ENCODE data around the gene USP26. TPM values are rescaled to one million over a fixed set of nuclear protein-coding genes. Genes with fewer than 3 reads are reported as not detected.
"Not testable (repeated sequence)": the region's sequence is repeated elsewhere in the genome, so short reads cannot be mapped to it uniquely, and the experiment has no call there.

The USP26 gene
- total RNA-seq, 1 donor from 2014 or later, result not detected

DNA sequence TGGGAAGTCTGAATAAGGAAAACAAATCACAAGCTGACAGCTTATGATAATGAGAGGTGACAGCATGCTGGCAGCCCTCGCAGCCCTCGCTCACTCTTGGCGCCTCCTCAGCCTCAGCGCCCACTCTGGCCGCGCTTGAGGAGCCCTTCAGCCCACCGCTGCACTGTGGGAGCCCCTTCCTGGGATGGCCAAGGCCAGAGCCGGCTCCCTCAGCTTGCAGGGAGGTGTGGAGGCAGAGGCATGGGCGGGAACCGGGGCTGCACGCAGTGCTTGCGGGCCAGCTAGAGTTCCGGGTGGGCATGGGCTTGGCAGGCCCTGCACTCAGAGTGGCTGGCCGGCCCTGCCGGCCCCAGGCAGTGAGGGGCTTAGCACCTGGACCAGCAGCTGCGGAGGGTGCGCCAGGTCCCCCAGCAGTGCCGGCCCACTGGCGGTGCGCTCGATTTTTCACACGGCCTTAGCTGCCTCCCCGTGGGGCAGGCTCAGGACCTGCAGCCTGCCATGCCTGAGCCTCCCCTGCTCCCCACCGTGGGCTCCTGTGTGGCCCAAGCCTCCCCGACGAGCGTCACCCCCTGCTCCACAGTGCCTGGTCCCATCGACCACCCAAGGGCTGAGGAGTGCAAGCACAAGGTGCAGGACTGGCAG is 52.6 kb downstream of the USP26 start:
- DNase-seq (ENCODE audit: low spot score); intact Hi-C loops (cut with DNase I): not testable (repeated sequence)

DNA sequence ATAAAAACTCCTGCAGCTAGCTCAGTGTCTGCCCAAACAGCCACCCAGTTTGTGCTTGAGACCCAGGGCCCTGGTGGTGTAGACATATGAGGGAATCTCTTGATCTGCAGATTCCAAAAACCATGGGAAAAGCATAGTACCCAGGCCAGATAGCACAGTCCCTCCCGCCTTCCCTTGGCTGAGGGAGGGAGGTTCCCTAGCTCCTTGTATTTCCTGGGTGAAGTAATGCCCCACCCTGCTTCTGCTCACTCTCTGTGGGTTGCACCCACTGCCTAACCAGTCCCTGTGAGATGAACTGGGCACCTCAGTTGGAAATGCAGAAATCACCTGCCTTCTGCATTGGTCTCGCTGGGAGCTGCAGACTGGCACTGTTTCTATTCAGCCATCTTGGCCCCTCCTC is 54.6 kb downstream of the USP26 start:
- no peak for DNase-seq (ENCODE audit: low spot score)
- intact Hi-C loops (cut with DNase I), result no loop called here

DNA sequence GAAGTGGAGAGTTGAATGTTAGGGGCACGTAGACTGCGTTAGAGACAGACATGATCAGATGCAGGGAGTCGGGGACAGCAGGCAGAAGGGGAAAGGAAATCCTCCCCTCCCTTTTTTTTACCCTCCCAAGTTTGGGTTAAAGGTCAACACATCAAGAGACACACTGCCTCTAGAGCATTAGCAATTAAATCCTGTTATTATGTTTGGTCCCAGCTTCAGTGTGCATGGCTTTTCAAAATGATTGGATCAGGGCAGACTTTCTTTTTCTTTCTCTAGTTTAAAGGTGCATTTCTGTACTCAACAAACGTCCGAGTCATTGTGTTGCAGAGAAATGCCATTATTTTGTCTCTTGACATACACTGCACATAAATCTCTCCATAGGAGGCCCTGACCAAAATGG is 63.9 kb downstream of the USP26 start:
- DNase-seq (ENCODE audit: low spot score), result no peak
- intact Hi-C loops (cut with DNase I), result no loop called here

DNA sequence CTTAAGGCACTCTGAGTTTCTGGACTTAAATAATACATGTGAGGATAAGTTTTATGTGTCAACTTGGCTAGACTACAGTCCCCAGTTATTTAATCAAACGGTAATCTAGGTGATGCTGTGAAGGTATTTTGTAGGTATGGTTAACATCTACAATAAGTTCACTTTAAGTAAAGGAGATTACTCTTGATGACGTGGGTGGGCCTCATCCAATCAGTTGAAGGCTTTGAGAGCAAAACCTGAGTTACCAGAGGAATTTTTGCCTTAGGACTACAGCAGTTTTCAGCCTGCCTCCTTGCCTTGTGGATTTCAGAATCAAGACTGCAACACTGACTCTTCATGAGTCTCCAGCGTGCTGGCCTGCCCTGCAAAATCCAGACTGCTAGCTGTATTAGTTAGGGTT is 78.7 kb downstream of the USP26 start:
- no peak for DNase-seq (ENCODE audit: low spot score)
- intact Hi-C loops (cut with DNase I), result no loop called here

DNA sequence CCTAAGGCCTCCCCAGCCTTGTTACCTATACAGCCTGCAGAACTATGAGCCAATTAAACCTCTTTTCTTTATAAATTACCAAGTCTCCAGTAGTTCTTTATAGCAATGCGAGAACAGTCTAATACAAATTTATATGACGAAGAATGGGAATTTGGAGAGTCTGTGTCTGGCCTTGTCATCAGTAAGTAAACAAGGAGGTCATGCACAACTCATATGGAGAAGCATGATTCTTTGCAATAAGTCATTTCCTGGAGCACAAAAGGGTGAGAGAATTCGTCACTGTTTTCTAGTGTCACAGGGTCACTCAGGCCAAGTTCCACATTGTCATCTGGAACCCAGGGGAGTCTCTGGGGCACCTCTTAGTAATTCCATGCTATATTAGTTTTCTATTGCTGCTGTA is 89.5 kb downstream of the USP26 start:
- no peak for DNase-seq (ENCODE audit: low spot score)
- intact Hi-C loops (cut with DNase I), result no loop called here

DNA sequence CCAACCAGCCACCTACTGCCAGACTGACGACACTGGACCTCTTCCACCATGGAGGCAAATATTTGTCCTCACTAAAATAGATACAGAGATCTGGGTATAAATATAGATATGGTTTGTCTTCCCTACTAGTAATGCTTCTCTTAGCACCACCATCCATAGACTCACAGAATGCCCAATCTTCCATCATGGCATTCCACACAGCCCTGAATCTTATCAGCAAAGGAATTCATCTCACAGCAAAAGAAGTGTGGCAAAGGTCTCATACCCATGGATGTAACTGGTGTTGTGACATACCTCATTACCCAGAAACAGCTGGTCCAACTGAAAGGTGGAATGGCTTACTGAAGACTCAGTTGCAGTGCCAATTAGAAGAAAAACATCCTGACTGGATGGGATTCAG is 91.3 kb downstream of the USP26 start:
- DNase-seq (ENCODE audit: low spot score), result no peak
- intact Hi-C loops (cut with DNase I), result no loop called here

DNA sequence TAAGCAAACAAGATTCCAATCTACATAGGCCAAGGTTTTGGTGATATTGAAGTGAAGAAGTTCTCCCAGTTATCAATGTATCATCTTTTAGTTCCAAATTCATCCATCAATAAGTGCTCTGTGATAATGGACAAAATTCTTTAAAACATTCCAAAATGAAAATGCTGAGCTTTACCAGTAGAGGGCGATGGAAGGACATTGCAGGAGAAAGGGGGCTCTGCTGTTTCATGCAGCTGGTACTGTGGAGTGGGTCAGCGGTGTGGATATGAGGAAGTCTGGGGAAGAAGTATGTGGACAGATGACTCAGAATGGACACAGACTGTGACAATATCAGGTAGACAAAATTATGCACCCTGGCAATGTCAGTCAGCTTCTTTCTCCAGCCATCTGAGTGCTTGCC is 91.9 kb downstream of the USP26 start:
- intact Hi-C loops (cut with DNase I), result no loop called here
- no peak for DNase-seq (ENCODE audit: low spot score)

DNA sequence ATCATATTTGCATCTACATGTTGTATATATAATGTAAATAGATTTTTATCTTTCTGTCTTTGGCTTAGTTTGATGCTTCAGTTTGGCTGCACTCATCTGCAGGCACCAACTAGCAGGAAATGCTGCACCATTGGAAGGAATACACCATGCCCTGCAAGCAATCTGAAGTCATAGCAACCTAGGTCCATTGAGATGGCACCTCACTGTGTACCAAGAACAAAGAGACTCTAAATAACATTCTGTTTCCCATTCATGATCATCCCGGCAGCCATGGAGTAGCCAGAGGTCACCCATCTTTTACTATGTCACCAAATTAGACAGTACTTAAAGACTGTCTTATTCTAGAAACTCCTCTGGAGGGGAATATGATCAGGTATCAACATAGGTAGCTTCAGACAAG is 97.7 kb downstream of the USP26 start:
- DNase-seq (ENCODE audit: low spot score), result no peak
- intact Hi-C loops (cut with DNase I), result no loop called here

DNA sequence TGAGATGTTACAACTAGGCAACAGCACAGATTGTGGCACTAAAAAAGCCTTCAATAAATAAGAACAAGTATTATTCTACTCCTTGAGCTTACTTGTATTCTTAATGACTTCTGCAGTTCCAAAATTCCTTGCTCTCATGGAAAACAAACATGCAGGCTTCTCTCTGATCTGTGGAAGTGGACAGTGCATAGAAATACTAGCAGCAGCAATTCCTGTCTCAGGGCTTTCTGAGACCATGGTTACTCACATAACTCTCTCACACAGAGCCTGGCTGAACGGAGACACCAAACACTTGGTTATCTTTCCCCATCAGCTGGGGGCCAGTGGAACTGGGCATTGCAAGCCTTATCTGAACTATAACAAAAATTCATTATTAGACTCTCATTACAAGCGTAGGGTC is 106.1 kb downstream of the USP26 start:
- no peak for DNase-seq (ENCODE audit: low spot score)
- intact Hi-C loops (cut with DNase I), result no loop called here

DNA sequence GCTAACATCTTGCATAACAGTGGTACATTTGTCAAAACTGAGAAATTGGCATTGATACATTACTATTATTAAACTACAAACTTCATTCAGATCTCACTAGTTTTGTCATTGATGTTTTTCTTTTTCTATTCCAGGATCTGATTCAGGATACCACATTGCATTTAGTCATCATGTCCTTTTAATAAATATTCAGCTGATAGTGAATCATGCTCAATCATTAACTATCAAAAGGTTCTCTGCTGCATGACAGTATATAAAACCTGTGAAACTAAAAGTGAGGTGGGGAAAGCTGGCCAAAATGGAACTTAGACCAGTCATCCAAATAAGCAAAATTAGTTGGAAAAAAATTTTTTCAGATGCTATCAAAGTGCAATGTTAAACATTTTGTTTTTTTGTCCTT is 110.4 kb downstream of the USP26 start:
- DNase-seq (ENCODE audit: low spot score), result no peak
- intact Hi-C loops (cut with DNase I), result no loop called here

DNA sequence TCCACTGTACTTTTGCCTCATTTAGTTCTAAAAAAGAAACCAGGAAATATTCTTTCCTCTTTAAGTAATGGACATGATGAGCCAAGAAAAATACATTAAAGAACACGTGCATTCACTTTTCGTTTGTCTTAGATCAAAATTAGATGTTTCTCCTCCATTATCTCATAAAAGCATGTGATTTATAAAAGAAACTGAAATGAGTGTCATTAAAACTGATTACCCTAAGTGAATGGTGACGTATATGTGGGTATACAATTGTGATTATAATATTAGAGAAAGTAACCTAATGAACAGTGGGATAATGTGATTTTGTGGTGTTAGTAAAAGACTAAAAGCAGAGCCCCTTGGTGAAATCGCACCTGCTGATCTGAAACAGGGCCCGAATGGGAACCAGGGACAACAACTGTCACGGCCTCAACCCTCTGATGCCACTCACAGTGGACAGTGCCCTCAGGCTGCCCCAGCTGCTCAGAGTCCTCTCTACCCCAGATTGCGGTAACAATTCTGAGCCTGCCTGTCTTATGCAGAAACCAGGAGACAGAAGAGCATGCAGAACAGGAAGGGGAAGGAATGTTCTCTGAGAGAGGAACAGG is 112.8 kb downstream of the USP26 start:
- intact Hi-C loops (cut with DNase I), result no loop called here
- no peak for DNase-seq (ENCODE audit: low spot score)

DNA sequence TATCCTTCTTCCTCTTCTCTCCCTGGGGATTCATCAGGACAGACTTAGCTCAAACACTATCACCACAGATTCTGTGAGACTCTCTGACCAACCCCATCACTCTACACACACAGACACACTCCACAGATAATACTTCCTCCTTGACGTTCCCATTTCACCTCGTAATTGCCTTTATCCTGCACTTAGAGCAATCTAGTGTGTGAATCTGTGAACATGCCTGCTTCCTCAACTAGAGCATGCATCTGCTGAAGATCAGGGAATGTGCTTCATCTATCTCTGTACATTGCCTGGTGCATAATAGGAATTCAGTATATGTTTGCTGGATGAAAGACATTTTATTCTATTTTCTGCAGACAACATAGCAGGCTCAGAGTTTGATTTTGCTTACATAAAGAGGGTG is 113.4 kb downstream of the USP26 start:
- no peak for DNase-seq (ENCODE audit: low spot score)
- intact Hi-C loops (cut with DNase I), result no loop called here

DNA sequence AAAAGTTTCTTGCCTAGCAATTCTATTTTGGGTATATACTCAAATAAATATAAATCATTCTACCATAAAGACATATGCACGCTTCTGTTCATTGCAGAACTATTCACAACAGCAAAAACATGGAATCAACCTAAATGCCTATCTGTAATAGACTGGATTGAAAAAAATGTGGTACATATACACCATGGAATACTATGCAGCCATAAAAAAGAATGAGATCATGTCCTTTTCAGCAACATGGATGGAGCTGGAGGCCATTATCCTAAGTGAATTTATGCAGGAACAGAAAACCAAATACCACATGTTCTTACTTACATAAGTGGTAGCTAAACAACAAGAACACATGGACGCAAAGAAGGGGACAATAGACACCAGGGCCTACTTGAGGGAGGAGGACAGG is 116.9 kb downstream of the USP26 start:
- DNase-seq (ENCODE audit: low spot score); intact Hi-C loops (cut with DNase I): not testable (repeated sequence)

Other genes with a start within 250 kb of the USP26 start
- gene HS6ST2, start 138.5 kb downstream of the USP26 start, total RNA-seq, result 0.24 TPM
- gene TFDP3, start 121.2 kb upstream of the USP26 start, total RNA-seq, result not detected